Psoas muscle (tissue), 8 donors: ENCODE data around the gene RSRC2. TPM values are rescaled to one million over a fixed set of nuclear protein-coding genes. Genes with fewer than 3 reads are reported as not detected.
A peak's percentile ranks its signal among the peaks of the same experiment; 100 is the strongest.
"Not testable (repeated sequence)": the region's sequence is repeated elsewhere in the genome, so short reads cannot be mapped to it uniquely, and the experiment has no call there.

Source experiments
- ATAC-seq, 4 donors: fragments of 200-7000 bp; cut with Tn5 transposase; one replicate each; pipeline ENCODE4 v1.9.1; 2020; ENCODE audit warnings: moderate library complexity in 3 of 4, mild to moderate bottlenecking in 2 of 4
- DNase-seq, 2 donors: peaks; one replicate each; pipeline ENCODE4 v3.0.0-alpha.2; 2020
- H3K27ac ChIP-seq: fragments of 200-600 bp; one replicate; pipeline ENCODE4 v1.8.0; 2022
- H3K27me3 ChIP-seq, 3 donors: fragments of 200-600 bp in 1 of 3; one replicate each; pipeline versions ENCODE4 v1.6.1 to v1.8.0; 2013 to 2022; ENCODE audit warnings: low read length in 2 of 3, mild to moderate bottlenecking in 2 of 3, moderate library complexity in 1 of 3; ENCODE audit not compliant: insufficient read depth in 3 of 3
- H3K36me3 ChIP-seq, 2 donors: fragments of 200-600 bp in 1 of 2; one replicate each; pipeline versions ENCODE4 v1.6.1 to v1.8.0; 2013 to 2022; ENCODE audit warnings: low read depth in 1 of 2, mild to moderate bottlenecking in 1 of 2, moderate library complexity in 1 of 2; ENCODE audit not compliant: insufficient read depth in 1 of 2
- H3K4me1 ChIP-seq: fragments of 200-600 bp; one replicate; pipeline ENCODE4 v1.8.0; 2022
- H3K4me3 ChIP-seq: fragments of 200-600 bp; one replicate; pipeline ENCODE4 v1.8.0; 2022; ENCODE audit warnings: mild to moderate bottlenecking
- H3K9me3 ChIP-seq: fragments of 200-600 bp; one replicate; pipeline ENCODE4 v1.8.0; 2022
- WGBS, 3 donors: extraction: QIAGEN DNeasy Blood & Tissue Kit; methylation state at CpG; one replicate each; pipeline versions ENCODE4 v1.1.6 to v1.1.7; 2013; 5-methylcytosine and 5-hydroxymethylcytosine counted together
- intact Hi-C, 2 donors: fragments of 100-400 bp; cut with DNase I; formaldehyde crosslinking; loops; one replicate each; pipeline versions ENCODE4 v1.11.0 to v1.14.2; 2022
- polyA plus RNA-seq, 3 donors: library from polyadenylated mRNA; stranded (reverse); fragments of 200-250 nt; gene quantifications; one replicate each; pipeline ENCODE4 v1.2.3, GENCODE V29; 2013
- total RNA-seq, 4 donors: library from RNA; stranded (reverse); fragmentation: NEBNext Ultra II Directional in 2 of 4; extraction: Animal tissue kit (Norgen Biotek cat#: 25700) in 2 of 4; gene quantifications; one replicate each; pipeline versions ENCODE4 v1.2.1 to v1.2.4, GENCODE V29; 2021 to 2023
- TF ChIP-seq, protein P1 (sequence below): fragments of 200-600 bp; IDR thresholded peaks from one replicate; pipeline ENCODE4 v1.8.0; 2022; ENCODE audit warnings: antibody characterized with exemption
- donor health status: healthy with polysubstance abuse.
- donor health status: DM: no; HTN: no; CAD: no; lungs with moderate emphysema.
- donor health status: Bipolar disorder and iron deficiency.
- donor health status: healthy.
- donor health status: DM: yes; HTN: yes; CAD: no.
- donor health status: DM: no; HTN: no; CAD: no.
- donor health status: DM: no; HTN: no; CAD: no.
- donor health status: DM: yes; HTN: yes; CAD: no.

RSRC2 gene
- total and polyA plus RNA-seq, 7 donors = 44.0 to 83.4 (median 54.2) TPM

DNA sequence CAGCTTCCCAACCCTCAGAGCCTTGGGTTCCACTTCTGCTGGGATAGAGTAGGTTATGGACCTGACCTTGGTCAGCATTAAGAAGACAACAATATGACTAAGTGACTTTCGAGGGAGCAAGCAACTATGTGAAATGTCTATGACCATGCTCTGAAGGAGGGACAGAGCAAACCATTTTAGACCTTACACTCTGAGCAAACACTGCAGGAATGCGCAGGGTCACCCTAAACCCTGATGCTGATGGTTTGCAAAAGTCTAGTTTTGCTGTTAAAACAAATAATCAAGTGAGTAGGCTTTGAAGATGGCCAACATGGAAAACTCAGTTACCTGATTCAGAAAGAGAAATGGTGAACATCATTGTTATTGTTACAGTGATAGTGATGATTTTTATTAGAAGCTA lies 34.7 kb downstream of the RSRC2 start:
- DNase-seq (no peak), ATAC-seq (peak in 1 of 4 donors; percentile 27)
- no peak overlapping the region for H3K27ac ChIP-seq
- WGBS, 3 donors = 93 to 96% (median 94%) methylated on average over 2 of the region's 2 CpGs
- H3K4me1 ChIP-seq = peaks cover 5% of the 10 kb centered on the region
- intact Hi-C loops = no loop called here
- H3K4me3 ChIP-seq = no peak overlapping the region
- H3K36me3 ChIP-seq = peaks cover 8 to 99% of the 10 kb centered on the region in 2 donors
- TF ChIP-seq, protein P1, sequence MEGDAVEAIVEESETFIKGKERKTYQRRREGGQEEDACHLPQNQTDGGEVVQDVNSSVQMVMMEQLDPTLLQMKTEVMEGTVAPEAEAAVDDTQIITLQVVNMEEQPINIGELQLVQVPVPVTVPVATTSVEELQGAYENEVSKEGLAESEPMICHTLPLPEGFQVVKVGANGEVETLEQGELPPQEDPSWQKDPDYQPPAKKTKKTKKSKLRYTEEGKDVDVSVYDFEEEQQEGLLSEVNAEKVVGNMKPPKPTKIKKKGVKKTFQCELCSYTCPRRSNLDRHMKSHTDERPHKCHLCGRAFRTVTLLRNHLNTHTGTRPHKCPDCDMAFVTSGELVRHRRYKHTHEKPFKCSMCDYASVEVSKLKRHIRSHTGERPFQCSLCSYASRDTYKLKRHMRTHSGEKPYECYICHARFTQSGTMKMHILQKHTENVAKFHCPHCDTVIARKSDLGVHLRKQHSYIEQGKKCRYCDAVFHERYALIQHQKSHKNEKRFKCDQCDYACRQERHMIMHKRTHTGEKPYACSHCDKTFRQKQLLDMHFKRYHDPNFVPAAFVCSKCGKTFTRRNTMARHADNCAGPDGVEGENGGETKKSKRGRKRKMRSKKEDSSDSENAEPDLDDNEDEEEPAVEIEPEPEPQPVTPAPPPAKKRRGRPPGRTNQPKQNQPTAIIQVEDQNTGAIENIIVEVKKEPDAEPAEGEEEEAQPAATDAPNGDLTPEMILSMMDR = no peak
- no peaks in the 10 kb centered on the region for H3K27me3 ChIP-seq
- H3K9me3 ChIP-seq = no peaks in the 10 kb centered on the region

- ATAC-seq (no peak), DNase-seq (no peak)
- Histone ChIP-seq H3K9me3 (no peaks in the 10 kb centered on the region), H3K27me3 (no peaks in the 10 kb centered on the region), H3K4me3 (no peak overlapping the region), H3K36me3 (peaks cover 13 to 99% of the 10 kb centered on the region in 2 donors), H3K27ac (no peak overlapping the region), H3K4me1 (no peaks in the 10 kb centered on the region)
- intact Hi-C loops = no loop called here
- TF ChIP-seq, protein P1 = no peak
- WGBS, 3 donors = 95 to 97% (median 97%) methylated on average over 2 of the region's 2 CpGs
Observed at GRCh38 chr12:122489038-122489437, 37.7 kb downstream of the RSRC2 start.

- H3K36me3 ChIP-seq = peaks cover 13 to 99% of the 10 kb centered on the region in 2 donors
- H3K4me1 ChIP-seq, H3K27ac ChIP-seq, H3K27me3 ChIP-seq, H3K4me3 ChIP-seq, H3K9me3 ChIP-seq, DNase-seq, intact Hi-C loops, ATAC-seq: not testable (repeated sequence)
- WGBS, 3 donors = 95 to 100% (median 97%) methylated on average over 3 of the region's 3 CpGs
Observed at GRCh38 chr12:122487807-122488206, 38.9 kb downstream of the RSRC2 start.

DNA sequence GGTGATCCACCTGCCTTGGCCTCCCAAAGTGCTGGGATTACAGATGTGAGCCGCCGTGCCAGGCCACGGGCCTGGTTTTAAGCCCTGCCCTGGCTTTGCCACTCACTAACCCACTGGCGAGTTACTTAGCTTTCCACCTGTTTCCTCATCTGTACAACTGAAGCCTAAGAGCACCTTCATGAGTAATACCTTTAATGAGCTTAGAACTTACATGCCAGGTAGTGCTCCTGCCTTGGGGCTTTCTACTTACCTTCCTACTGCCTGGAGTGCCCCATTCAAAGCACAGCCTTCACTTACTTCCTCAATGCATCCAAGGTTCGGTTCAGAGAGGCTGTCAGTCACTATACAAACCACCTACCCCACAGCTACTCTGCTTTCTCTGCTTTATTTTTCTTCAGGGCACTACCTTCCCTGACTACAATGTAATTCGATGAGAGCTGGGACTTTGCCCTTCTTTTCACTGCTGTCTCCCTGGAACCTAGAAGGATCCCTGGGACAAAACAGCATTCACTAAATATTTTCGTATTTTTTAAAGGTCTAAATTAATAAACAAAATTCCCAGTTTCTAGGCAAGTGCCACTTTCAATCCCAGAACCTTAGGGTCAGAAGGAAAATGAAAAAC lies 39.8 kb downstream of the RSRC2 start:
- intact Hi-C loops = no loop called here
- H3K9me3 ChIP-seq = no peaks in the 10 kb centered on the region
- no peaks in the 10 kb centered on the region for H3K4me1 ChIP-seq
- WGBS, 3 donors = 88 to 96% (median 93%) methylated on average over 7 of the region's 7 CpGs
- DNase-seq (no peak), ATAC-seq (no peak)
- H3K36me3 ChIP-seq = peaks cover 11 to 99% of the 10 kb centered on the region in 2 donors
- no peak overlapping the region for H3K4me3 ChIP-seq
- TF ChIP-seq, protein P1 = no peak
- no peak overlapping the region for H3K27ac ChIP-seq
- H3K27me3 ChIP-seq = no peaks in the 10 kb centered on the region

- H3K9me3 ChIP-seq, DNase-seq, H3K4me3 ChIP-seq, H3K27me3 ChIP-seq, H3K27ac ChIP-seq, H3K4me1 ChIP-seq, intact Hi-C loops: not testable (repeated sequence)
- H3K36me3 ChIP-seq = peaks cover 9 to 100% of the 10 kb centered on the region in 2 donors
- 79 to 89% (median 85%) methylated on average over 6 of the region's 6 CpGs for WGBS, 3 donors
- peak in 2 of 4 donors; percentile 54 to 70 for ATAC-seq
Observed at GRCh38 chr12:122486360-122486759, 40.4 kb downstream of the RSRC2 start.

DNA sequence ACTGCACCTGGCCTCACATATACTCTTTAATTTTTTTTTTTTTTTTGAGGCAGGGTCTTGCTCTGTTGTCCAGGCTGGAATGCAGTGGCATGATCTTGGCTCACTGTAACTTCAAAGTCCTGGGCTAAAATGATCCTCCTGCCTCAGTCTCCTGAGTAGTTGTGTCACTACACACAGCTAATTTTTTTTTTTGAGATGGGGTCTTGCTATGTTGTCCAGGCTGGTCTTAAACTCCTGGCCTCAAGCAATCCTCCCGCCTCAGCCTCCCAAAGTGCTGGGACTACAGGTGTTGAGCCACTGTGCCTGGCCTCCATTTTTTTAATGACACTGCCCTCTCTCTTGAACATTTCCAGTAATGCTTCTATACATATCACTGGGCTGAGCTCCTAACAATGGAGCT lies 42.4 kb downstream of the RSRC2 start:
- ATAC-seq, H3K27ac ChIP-seq, H3K4me1 ChIP-seq, H3K9me3 ChIP-seq, DNase-seq, intact Hi-C loops, H3K4me3 ChIP-seq, H3K27me3 ChIP-seq: not testable (repeated sequence)
- WGBS, 3 donors = 85 to 100% (median 92%) methylated on average over 1 of the region's 1 CpG
- peaks cover 13 to 100% of the 10 kb centered on the region in 2 donors for H3K36me3 ChIP-seq
